ENCODE results near the gene ADARB2.

GRCh38 chr10:1310271-1310789 lies 427.0 kb downstream of the ADARB2 start:
- TF ChIP-seq CTCF (IDR thresholded peaks at IDR 0.05) (no peak), POLR2A (IDR thresholded peaks at IDR 0.05) (no peak)

Data from testis (tissue), 2 donors.